RWPE2 (cell line): ENCODE measurements around the gene TMEM273.

Experiments used
- ATAC-seq: fragments of 200-7000 bp; cut with Tn5 transposase; 3 replicates; pipeline ENCODE4 v1.9.1; 2021; ENCODE audit warnings: low read depth
- DNase-seq: peaks from one replicate; pipeline ENCODE4 v3.0.0-alpha.2; 2020; ENCODE audit warnings: low spot score
- H3K27ac ChIP-seq: fragments of 450-650 bp; 2 replicates; pipeline ENCODE4 v1.5.1; 2017; ENCODE audit warnings: mild to moderate bottlenecking; ENCODE audit not compliant: poor library complexity, severe bottlenecking
- H3K27me3 ChIP-seq: fragments of 250-450 bp; sonication (Bioruptor Pico); 2 replicates; pipeline ENCODE4 v1.5.1; 2021; ENCODE audit warnings: mild to moderate bottlenecking, moderate library complexity; ENCODE audit not compliant: insufficient read depth, poor library complexity, severe bottlenecking
- H3K36me3 ChIP-seq: fragments of 250-450 bp; sonication (Bioruptor Pico); 2 replicates; pipeline ENCODE4 v1.5.1; 2020; ENCODE audit warnings: low read depth, mild to moderate bottlenecking, moderate library complexity
- H3K4me1 ChIP-seq: fragments of 250-450 bp; sonication (Bioruptor Pico); 2 replicates; pipeline ENCODE4 v1.5.1; 2021; ENCODE audit warnings: mild to moderate bottlenecking, moderate library complexity; ENCODE audit not compliant: insufficient read depth, poor library complexity, severe bottlenecking
- H3K4me3 ChIP-seq: fragments of 250-450 bp; sonication (Bioruptor Pico); 2 replicates; pipeline ENCODE4 v1.5.1; 2021; ENCODE audit warnings: mild to moderate bottlenecking, moderate library complexity; ENCODE audit not compliant: severe bottlenecking
- H3K9me3 ChIP-seq: fragments of 250-450 bp; sonication (Bioruptor Pico); 2 replicates; pipeline ENCODE4 v1.5.1; 2021; ENCODE audit warnings: mild to moderate bottlenecking, moderate library complexity; ENCODE audit not compliant: severe bottlenecking
- TF ChIP-seq, protein P1 (sequence below): fragments of 450-650 bp; IDR thresholded peaks from one replicate; pipeline ENCODE4 v1.5.1; 2017; ENCODE audit warnings: mild to moderate bottlenecking, moderate library complexity; ENCODE audit not compliant: poor library complexity, severe bottlenecking

The TMEM273 gene

DNA sequence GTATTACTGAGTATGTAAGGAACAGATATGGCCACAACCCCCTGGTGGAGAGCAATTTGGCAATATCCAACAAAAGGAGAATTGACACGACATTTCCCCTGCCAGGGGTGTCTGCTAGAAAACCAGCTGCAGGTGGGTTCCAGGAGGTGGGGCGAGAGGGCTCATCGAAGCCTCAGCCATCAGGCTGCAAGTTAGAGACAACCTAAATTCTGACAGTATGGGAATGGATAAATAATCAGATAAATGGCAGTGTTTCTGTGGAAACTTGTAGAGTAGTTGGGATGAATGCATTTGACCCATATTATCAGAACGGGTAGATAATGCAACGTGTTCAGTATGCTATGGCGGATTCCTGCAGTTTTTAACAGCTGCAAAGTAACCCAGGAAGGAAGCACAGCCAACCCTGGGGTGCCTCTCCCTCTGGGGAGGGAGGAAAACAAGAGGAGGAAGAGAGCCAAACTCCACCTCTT is 3.5 kb downstream of the TMEM273 start:
- Histone ChIP-seq H3K27ac (no peak overlapping the region), H3K27me3 (peaks cover 6% of the 10 kb centered on the region), H3K4me1 (no peaks in the 10 kb centered on the region), H3K4me3 (no peak overlapping the region), H3K9me3 (no peaks in the 10 kb centered on the region), H3K36me3 (no peaks in the 10 kb centered on the region)
- ATAC-seq (no peak), DNase-seq (no peak)
- TF ChIP-seq, protein P1, sequence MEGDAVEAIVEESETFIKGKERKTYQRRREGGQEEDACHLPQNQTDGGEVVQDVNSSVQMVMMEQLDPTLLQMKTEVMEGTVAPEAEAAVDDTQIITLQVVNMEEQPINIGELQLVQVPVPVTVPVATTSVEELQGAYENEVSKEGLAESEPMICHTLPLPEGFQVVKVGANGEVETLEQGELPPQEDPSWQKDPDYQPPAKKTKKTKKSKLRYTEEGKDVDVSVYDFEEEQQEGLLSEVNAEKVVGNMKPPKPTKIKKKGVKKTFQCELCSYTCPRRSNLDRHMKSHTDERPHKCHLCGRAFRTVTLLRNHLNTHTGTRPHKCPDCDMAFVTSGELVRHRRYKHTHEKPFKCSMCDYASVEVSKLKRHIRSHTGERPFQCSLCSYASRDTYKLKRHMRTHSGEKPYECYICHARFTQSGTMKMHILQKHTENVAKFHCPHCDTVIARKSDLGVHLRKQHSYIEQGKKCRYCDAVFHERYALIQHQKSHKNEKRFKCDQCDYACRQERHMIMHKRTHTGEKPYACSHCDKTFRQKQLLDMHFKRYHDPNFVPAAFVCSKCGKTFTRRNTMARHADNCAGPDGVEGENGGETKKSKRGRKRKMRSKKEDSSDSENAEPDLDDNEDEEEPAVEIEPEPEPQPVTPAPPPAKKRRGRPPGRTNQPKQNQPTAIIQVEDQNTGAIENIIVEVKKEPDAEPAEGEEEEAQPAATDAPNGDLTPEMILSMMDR = no peak

DNA sequence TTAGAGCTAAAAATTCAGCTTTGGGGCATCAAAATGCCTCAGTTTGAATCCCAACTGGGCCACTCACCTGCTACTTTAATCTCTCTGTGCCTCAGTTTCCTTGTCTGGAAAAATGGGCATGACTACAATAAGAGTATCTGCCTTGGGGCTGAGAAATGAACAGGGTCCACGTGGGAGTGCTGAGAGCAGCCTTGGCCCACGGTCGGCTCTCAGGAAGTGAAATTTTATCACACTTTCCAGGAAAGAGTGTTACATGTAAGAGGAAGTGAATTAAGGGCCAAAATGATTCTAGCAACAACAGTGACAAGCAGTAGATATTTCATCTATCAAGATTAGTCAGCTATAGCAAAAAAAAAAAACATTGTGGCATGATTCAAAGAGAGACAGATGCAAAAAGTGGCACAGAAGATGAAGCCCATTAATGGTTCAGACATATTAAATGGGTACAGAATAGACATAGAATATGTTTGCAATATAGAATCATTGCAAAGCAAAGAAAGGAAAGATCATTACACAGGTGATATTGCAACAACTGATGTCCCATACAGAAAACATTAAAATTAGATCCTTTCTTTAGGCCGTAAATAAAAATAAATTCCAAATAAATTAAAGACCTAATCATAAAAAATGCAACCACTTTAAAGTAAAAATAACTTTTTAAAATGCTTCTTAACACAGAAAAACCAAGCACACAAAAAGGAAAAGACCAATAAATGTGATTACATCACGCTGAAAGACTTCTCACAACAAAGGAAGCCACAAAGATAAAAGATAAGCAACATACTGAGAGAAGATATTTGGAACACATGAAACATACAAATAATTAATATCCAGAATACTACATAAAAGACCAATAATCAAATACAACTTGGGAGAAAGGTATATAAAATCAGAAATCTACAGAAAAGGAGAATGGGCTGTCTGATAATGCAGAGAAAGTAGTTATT is 4.3 kb downstream of the TMEM273 start:
- ATAC-seq (no peak), DNase-seq (no peak)
- no peaks in the 10 kb centered on the region for H3K4me1 ChIP-seq
- TF ChIP-seq, protein P1 = no peak
- peaks cover 6% of the 10 kb centered on the region for H3K27me3 ChIP-seq
- H3K27ac ChIP-seq = no peak overlapping the region
- no peaks in the 10 kb centered on the region for H3K9me3 ChIP-seq
- no peaks in the 10 kb centered on the region for H3K36me3 ChIP-seq
- H3K4me3 ChIP-seq = no peak overlapping the region

DNA sequence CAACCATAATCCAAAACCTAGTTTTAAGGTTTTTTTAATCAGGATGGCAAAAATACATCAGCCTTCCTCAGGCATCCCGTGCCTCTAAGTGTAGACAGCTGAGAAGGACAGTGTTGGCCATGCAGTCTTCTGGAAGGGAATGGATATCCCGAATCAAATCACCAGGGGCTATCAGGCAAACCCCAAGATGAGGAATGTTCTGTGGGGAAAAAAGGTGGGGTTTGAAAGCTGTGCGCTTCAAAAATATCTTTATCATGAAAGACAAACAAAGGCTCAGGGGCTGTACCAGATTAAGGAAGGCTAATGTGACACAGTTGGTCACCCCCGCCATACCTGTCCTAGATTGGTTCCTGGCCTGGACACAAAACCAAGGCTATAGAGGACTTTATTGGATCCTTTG is 5.4 kb downstream of the TMEM273 start:
- Histone ChIP-seq H3K27me3 (peaks cover 6% of the 10 kb centered on the region), H3K36me3 (no peaks in the 10 kb centered on the region), H3K27ac (no peak overlapping the region), H3K4me3 (no peak overlapping the region), H3K4me1 (peaks cover under 1% of the 10 kb centered on the region), H3K9me3 (no peaks in the 10 kb centered on the region)
- TF ChIP-seq, protein P1 = no peak
- no peak for DNase-seq
- no peak for ATAC-seq

DNA sequence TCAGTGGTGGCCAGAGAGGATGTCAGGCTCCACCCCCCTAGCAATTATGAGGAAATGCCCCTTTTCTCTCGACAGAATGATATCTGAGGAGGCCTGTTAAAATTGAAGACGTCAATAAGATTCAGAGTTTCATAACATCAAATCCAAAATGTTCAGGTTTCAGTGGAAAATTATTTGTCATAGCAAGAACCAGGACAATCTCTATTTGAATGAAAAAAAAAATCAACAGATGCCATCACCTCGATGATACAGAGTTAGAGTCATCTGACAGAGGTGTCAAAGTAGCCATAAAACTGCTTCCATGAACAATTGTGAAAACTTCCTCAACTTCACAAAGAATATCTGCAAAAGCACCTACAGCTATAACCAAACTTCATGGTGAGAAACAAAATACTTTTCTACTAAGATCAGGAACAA is 7.7 kb downstream of the TMEM273 start:
- TF ChIP-seq, protein P1 = no peak
- H3K4me1 ChIP-seq = peaks cover 7% of the 10 kb centered on the region
- peaks cover 3% of the 10 kb centered on the region for H3K27me3 ChIP-seq
- H3K27ac ChIP-seq = no peak overlapping the region
- no peak for DNase-seq
- no peaks in the 10 kb centered on the region for H3K9me3 ChIP-seq
- no peak overlapping the region for H3K4me3 ChIP-seq
- no peaks in the 10 kb centered on the region for H3K36me3 ChIP-seq
- no peak for ATAC-seq
